Measurements from ENCODE around the gene P2RY4. TPM values are rescaled to one million over a fixed set of nuclear protein-coding genes. Genes with fewer than 3 reads are reported as not detected.
"Not testable (repeated sequence)": the region's sequence is repeated elsewhere in the genome, so short reads cannot be mapped to it uniquely, and the experiment has no call there.

Gene P2RY4
- total RNA-seq, 4 donors from 2014 or later = 0.80 to 5.1 (median 2.3) TPM

DNA sequence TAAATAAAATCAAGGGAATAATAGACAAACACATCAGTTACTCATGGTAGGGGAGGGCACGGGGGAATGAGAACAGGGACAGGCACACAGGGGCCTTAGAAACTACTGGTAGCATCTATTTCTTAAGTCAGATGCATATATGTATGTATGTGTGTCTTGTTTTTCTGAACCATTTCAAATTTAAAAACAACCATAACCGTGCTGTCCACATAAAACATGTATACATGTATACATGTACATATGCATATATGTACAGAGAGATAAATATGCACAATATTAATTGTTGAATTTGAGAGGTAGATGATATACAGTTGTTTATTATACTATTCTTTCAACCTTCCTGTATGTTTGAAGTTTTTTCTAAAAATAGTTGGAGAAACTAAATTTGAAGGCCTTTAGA, 33.3 kb downstream of the P2RY4 start:
- Histone ChIP-seq H3K36me3 (no peaks in the 10 kb centered on the region), H3K27ac (no peak overlapping the region), H3K27me3 (no peaks in the 10 kb centered on the region), H3K4me1 (no peaks in the 10 kb centered on the region), H3K4me3 (no peak overlapping the region), H3K9me3 (no peaks in the 10 kb centered on the region)
- intact Hi-C loops (cut with DNase I; ENCODE audit: low total_unique reads) = no loop called here
- TF ChIP-seq POLR2AphosphoS5 (IDR thresholded peaks at IDR 0.05) (no peak), EP300 (IDR thresholded peaks at IDR 0.05; ENCODE audit: low read depth) (no peak), POLR2A (IDR thresholded peaks at IDR 0.05) (no peak)
- TF ChIP-seq, protein P1, sequence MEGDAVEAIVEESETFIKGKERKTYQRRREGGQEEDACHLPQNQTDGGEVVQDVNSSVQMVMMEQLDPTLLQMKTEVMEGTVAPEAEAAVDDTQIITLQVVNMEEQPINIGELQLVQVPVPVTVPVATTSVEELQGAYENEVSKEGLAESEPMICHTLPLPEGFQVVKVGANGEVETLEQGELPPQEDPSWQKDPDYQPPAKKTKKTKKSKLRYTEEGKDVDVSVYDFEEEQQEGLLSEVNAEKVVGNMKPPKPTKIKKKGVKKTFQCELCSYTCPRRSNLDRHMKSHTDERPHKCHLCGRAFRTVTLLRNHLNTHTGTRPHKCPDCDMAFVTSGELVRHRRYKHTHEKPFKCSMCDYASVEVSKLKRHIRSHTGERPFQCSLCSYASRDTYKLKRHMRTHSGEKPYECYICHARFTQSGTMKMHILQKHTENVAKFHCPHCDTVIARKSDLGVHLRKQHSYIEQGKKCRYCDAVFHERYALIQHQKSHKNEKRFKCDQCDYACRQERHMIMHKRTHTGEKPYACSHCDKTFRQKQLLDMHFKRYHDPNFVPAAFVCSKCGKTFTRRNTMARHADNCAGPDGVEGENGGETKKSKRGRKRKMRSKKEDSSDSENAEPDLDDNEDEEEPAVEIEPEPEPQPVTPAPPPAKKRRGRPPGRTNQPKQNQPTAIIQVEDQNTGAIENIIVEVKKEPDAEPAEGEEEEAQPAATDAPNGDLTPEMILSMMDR (IDR thresholded peaks at IDR 0.05) = no peak
- no peak for DNase-seq
- WGBS, 2 donors (ENCODE audit: low coverage in 1 of 2) = 62 to 86% methylated on average over 2 of the region's 2 CpGs
- in situ Hi-C loops (cut with MboI; ENCODE audit: low pct_ligation_motif_present in 1 of 4, low pct_unique_long_range_greater_than_20kb in 1 of 4, low sequenced_read_pairs in 3 of 4) = no loop called here

DNA sequence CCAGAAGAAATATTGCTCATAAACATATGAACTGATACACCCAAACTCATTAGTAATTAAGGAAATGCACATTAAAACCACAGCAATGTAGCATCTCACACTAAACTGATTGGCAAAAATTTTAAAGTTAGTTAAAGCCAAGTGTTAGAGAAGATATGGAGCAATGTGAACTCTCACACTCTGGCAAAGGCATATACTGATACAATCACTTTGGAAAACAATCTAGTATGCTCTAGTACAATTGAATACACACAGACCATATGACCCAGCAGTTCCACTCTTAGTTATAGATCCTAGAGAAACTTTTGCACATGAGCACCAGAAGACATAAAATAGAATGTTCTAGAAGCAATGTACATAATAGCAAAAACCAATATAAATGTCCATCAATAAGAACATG, 34.0 kb downstream of the P2RY4 start:
- TF ChIP-seq, protein P1 (IDR thresholded peaks at IDR 0.05) = no peak
- TF ChIP-seq POLR2A (IDR thresholded peaks at IDR 0.05) (no peak), EP300 (IDR thresholded peaks at IDR 0.05; ENCODE audit: low read depth) (no peak), POLR2AphosphoS5 (IDR thresholded peaks at IDR 0.05) (no peak)
- intact Hi-C loops (cut with DNase I; ENCODE audit: low total_unique reads) (no loop called here), in situ Hi-C loops (cut with MboI; ENCODE audit: low pct_ligation_motif_present in 1 of 4, low pct_unique_long_range_greater_than_20kb in 1 of 4, low sequenced_read_pairs in 3 of 4) (no loop called here)
- Histone ChIP-seq H3K4me1 (no peaks in the 10 kb centered on the region), H3K27ac (no peak overlapping the region), H3K27me3 (no peaks in the 10 kb centered on the region), H3K36me3 (no peaks in the 10 kb centered on the region), H3K4me3 (no peak overlapping the region), H3K9me3 (no peaks in the 10 kb centered on the region)
- no peak for DNase-seq

DNA sequence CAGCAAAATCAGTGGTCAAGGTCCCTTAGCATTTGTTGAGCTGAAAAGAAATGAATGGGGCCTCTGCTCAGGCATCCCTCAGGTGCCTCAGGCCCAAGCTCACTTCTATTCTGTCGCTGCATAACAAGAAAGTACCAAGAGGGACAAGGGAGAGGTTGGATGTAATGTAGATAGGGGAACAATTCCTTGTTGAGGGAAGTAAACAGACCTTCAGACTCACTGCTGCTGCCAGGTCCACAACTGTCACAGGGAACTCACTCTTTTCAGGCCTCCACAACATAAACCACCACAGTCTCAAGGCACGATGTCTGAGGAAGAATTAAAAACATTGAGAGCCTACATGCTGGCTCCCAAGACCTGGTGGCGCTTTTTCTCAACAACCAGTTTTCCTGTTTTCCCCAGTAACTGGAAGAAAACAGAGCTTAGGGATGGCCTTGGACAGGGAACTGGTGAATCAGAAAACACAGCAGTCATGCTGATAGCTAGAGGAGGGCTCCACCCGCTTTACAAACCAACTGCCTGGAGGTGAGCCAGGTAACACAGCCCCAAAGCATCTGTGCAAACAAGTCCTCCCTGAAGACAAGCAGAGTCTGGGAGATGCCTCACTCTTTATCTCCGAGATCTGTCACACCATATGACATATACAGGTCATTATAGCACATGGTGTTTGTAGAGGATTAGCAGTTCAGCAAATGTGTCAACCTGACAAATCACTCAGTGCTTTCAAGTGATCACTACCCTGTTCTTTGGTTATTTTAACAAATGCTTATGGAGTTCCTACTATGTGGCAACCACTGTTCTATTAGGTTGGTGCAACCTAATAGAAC, 39.9 kb downstream of the P2RY4 start:
- TF ChIP-seq POLR2AphosphoS5 (IDR thresholded peaks at IDR 0.05) = peak in 1 of 3 donors; percentile 8
- TF ChIP-seq, protein P1 (IDR thresholded peaks at IDR 0.05) = no peak
- Histone ChIP-seq H3K4me1 (no peaks in the 10 kb centered on the region), H3K9me3 (no peaks in the 10 kb centered on the region), H3K27me3 (no peaks in the 10 kb centered on the region), H3K36me3 (no peaks in the 10 kb centered on the region), H3K27ac (peak overlapping the region in 3 of 4 donors; percentile 19 to 59 (median 54)), H3K4me3 (no peak overlapping the region)
- intact Hi-C loops (cut with DNase I; ENCODE audit: low total_unique reads) = no loop called here
- in situ Hi-C loops (cut with MboI; ENCODE audit: low pct_ligation_motif_present in 1 of 4, low pct_unique_long_range_greater_than_20kb in 1 of 4, low sequenced_read_pairs in 3 of 4) = no loop called here
- 50% methylated on average over 5 of the region's 5 CpGs; no CpG with 5 or more reads in 1 of the 2 donors for WGBS, 2 donors (ENCODE audit: low coverage in 1 of 2)
- DNase-seq = peak; percentile 25

DNA sequence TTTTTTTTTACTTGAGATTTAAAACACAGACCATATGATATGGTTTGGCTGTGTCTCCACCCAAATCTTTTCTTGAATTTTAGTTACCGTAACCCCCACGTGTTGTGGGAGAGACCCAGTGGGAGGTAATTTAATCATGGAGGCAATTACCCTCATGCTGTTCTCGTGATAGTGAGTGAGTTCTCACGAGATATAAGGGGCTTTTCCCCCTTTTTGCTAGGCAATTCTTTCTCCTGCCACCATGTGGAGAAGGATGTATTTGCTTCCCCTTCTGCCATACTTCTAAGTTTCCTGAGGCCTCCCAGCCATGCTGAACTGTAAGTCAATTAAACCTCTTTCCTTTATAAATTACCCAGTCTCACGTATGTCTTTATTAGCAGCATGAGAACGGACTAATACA, 50.4 kb downstream of the P2RY4 start:
- in situ Hi-C loops (cut with MboI; ENCODE audit: low pct_ligation_motif_present in 1 of 4, low pct_unique_long_range_greater_than_20kb in 1 of 4, low sequenced_read_pairs in 3 of 4); intact Hi-C loops (cut with DNase I; ENCODE audit: low total_unique reads): not testable (repeated sequence)
- WGBS, 2 donors (ENCODE audit: low coverage in 1 of 2) = 56% methylated on average over 6 of the region's 6 CpGs; no CpG with 5 or more reads in 1 of the 2 donors

DNA sequence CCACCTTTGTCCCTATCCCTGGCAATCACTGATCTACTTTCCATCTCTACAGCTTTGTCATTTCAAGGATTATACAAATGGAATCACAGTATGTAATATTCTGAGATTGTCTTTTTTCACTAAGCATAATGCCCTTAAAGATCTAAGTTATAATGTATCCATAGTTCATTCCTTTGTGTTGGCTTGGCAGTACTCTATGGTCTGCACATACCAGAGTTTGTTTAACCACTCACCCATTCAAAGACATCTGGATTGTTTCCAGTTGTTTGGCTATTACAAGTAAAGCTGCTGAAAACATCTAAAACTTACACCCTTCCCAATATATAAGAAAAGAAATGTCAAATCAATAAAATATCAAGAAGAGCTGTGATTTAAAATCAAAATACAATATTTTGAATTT, 51.5 kb downstream of the P2RY4 start:
- TF ChIP-seq, protein P1 (IDR thresholded peaks at IDR 0.05) = no peak
- TF ChIP-seq POLR2A (IDR thresholded peaks at IDR 0.05) (no peak), POLR2AphosphoS5 (IDR thresholded peaks at IDR 0.05) (no peak), EP300 (IDR thresholded peaks at IDR 0.05; ENCODE audit: low read depth) (no peak)
- in situ Hi-C loops (cut with MboI; ENCODE audit: low pct_ligation_motif_present in 1 of 4, low pct_unique_long_range_greater_than_20kb in 1 of 4, low sequenced_read_pairs in 3 of 4) = no loop called here

More for the DNA sequence above, 50.4 kb downstream of the P2RY4 start:
- H3K36me3 ChIP-seq, H3K27ac ChIP-seq, DNase-seq, H3K9me3 ChIP-seq, H3K4me3 ChIP-seq, H3K4me1 ChIP-seq, H3K27me3 ChIP-seq: not testable (repeated sequence)

More for the DNA sequence above, 51.5 kb downstream of the P2RY4 start:
- Histone ChIP-seq H3K4me3 (no peak overlapping the region), H3K9me3 (no peaks in the 10 kb centered on the region), H3K36me3 (no peaks in the 10 kb centered on the region), H3K27me3 (no peaks in the 10 kb centered on the region), H3K4me1 (no peaks in the 10 kb centered on the region), H3K27ac (no peak overlapping the region)
- DNase-seq = no peak
- intact Hi-C loops (cut with DNase I; ENCODE audit: low total_unique reads) = no loop called here

All from transverse colon (tissue), 4 donors.